Stimulated activated naive CD8-positive, alpha-beta T cell treated with anti-CD3 and anti-CD28 coated beads, Interleukin-15, amount 100 ng/mL, for 72 hours (primary cell): ENCODE data around the gene CCR2.
A peak's percentile ranks its signal among the peaks of the same experiment; 100 is the strongest.

Experiments
- ATAC-seq: fragments of 150-1000 bp; cut with Tn5 transposase; 2 replicates; pipeline ENCODE4 v1.10.0; 2021; ENCODE audit warnings: mild to moderate bottlenecking, moderate library complexity
- DNase-seq, 2 donors: peaks; one replicate each; pipeline ENCODE4 v3.0.0; 2021 to 2022
- H3K27ac Mint-ChIP-seq, 2 donors: one replicate each; pipeline ENCODE4 v1.8.0; 2022; ENCODE audit warnings: mild to moderate bottlenecking in 2 of 2, mixed read lengths in 2 of 2, moderate library complexity in 2 of 2
- H3K27me3 Mint-ChIP-seq: one replicate; pipeline ENCODE4 v1.8.0; 2022; ENCODE audit warnings: mixed read lengths
- H3K4me1 Mint-ChIP-seq: one replicate; pipeline ENCODE4 v1.8.0; 2022; ENCODE audit warnings: mild to moderate bottlenecking, mixed read lengths
- H3K4me3 Mint-ChIP-seq, 2 donors: one replicate each; pipeline ENCODE4 v1.8.0; 2022; ENCODE audit warnings: mild to moderate bottlenecking in 2 of 2, mixed read lengths in 2 of 2, moderate library complexity in 1 of 2
- H3K9me3 Mint-ChIP-seq, 2 donors: one replicate each; pipeline ENCODE4 v1.8.0; 2022; ENCODE audit warnings: mixed read lengths in 2 of 2

Gene CCR2

DNA sequence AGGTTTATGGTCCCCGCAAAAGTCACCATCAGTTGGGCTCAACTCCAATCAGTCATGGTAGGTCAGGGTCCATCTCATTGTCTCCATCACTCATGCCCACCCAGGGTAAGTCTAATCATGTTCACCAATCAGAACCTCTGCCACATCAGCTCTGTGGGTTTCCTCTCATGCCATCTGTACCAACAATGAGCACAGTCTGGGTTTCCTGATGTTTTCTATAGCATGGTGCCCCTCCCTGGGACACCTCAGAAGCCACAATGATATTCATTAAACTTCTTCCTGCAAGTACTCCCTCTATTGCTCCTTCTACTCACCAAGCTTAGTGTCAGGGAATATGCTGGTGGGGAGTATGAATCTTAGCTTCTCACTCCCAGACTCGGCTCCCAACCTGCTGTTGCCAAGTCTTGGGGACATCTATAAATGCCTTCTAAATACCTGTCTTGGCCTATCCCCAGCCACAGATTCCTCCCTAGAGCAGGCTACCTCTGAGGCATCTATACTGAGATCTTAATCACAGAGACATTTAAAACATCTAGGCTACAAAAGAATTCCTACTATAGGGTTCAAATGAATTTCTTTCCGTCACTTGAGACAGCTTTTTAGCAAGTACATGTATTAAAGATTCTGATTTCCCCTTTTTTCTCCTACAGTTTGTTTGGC is 5.0 kb upstream of the CCR2 start:
- Mint-ChIP-seq H3K27ac (peak overlapping the region in 1 of 2 donors; percentile 54), H3K4me3 (peak overlapping the region; percentile 9 to 57), H3K9me3 (peaks cover 5 to 14% of the 10 kb centered on the region in 2 donors), H3K4me1 (peaks cover 55% of the 10 kb centered on the region), H3K27me3 (peaks cover 11% of the 10 kb centered on the region)
- no peak for ATAC-seq
- DNase-seq, result no peak

DNA sequence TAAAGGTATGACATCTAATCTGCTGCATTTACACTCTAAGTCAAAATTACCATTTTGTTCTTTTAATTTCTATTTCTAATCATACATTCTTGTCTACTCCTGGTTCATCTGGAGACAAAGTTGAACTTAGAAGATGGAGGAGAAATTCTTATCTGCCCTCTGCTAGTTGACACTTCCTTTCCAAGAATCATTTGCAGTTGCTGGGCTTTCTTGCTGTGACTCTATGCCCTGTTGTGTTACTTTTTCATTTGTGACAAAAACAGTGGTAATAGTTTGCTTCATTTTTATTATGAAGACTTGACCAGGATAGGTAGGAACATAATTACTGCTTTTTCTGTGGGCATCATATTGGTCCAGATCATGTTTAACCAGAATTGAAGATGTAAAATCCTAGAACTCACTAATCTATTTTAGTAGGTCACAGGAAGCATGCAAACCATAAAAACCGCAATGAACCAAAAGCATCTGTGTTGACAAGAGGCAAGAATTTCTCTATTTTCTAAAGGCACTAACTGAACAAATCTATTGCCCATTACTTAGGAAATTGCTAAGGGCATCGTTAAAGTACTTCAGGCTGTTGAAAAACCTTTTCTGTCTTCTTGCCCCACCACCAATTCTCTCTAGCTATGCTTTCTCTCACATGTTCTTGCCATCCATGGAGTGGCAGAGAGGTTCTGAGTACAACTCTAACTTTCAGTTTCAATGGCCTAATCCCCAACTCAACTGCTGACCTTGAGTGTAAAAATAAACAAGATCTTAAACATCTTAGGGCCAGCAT is 4.2 kb upstream of the CCR2 start:
- DNase-seq (no peak), ATAC-seq (peak; percentile 59)
- peaks cover 17% of the 10 kb centered on the region for H3K27me3 Mint-ChIP-seq
- H3K9me3 Mint-ChIP-seq, result peaks cover 5 to 14% of the 10 kb centered on the region in 2 donors
- H3K4me1 Mint-ChIP-seq, result peaks cover 61% of the 10 kb centered on the region
- H3K4me3 Mint-ChIP-seq, result peak overlapping the region; percentile 9 to 57
- H3K27ac Mint-ChIP-seq, result peak overlapping the region in 1 of 2 donors; percentile 54

DNA sequence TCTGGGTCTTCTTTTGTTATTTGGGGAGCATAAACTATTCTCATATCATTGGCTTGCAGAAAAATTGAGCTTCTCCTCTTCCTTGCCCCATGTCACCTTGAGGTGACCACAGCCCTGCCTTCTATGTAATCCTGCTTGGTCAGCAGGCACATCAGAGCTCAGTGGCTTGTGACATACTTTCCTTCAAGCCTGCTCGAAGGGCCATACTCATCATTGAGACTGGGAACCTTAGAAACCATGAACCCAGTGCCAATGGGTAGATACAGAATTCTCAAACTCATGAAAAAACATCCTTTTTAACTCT is 3.7 kb upstream of the CCR2 start:
- Mint-ChIP-seq H3K9me3 (peaks cover 5 to 14% of the 10 kb centered on the region in 2 donors), H3K4me1 (peaks cover 65% of the 10 kb centered on the region), H3K4me3 (peak overlapping the region; percentile 9 to 57), H3K27me3 (peaks cover 22% of the 10 kb centered on the region), H3K27ac (no peak overlapping the region)
- DNase-seq (no peak), ATAC-seq (no peak)

DNA sequence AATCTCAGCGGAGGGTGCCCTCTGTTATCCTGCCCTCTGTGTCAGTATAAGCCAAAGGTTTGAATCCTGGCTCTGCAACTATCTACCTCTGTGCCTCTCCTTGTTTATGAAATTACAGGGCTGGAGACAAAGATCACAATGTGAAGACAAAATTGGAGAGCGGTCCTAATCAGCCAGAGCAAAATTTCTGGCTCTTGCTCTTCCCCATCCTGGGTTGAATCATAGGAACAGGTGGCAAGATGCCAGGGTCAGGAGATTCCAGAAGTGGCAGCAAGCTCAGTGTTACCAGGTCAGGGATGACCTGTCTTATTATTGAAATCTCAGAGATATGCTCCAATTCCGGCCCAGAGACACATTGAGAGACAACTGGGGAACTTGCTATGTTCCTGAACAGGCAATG is 2.3 kb upstream of the CCR2 start:
- H3K9me3 Mint-ChIP-seq, result peaks cover 5 to 13% of the 10 kb centered on the region in 2 donors
- peaks cover 36% of the 10 kb centered on the region for H3K27me3 Mint-ChIP-seq
- no peak overlapping the region for H3K4me3 Mint-ChIP-seq
- no peak overlapping the region for H3K27ac Mint-ChIP-seq
- no peak for ATAC-seq
- no peak for DNase-seq
- H3K4me1 Mint-ChIP-seq, result peaks cover 68% of the 10 kb centered on the region

DNA sequence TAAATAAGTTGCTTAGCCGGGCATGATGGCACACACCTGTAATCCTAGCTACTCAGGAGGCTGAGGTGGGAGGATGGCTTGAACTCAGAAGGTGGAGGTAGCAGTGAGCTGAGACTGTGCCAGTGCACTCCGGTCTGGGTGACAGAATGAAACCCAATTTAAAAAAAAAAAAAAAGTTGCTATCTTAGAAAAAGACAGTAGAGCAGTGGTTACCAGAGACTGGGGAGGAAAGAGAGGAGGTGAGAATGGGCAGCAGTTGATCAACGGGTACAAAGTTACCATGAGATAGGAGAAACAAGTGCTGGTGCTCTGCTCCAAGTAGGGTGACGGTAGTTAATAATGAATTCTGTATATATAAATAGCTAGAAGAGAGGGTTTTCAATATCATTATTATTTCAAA is 821 bp upstream of the CCR2 start:
- peak overlapping the region in 1 of 2 donors; percentile 6 for H3K27ac Mint-ChIP-seq
- DNase-seq, result no peak
- no peak for ATAC-seq
- H3K4me1 Mint-ChIP-seq, result peaks cover 74% of the 10 kb centered on the region
- H3K9me3 Mint-ChIP-seq, result peaks cover 0 to 5% of the 10 kb centered on the region in 2 donors
- H3K27me3 Mint-ChIP-seq, result peaks cover 45% of the 10 kb centered on the region
- H3K4me3 Mint-ChIP-seq, result peak overlapping the region in 1 of 2 donors; percentile 33

DNA sequence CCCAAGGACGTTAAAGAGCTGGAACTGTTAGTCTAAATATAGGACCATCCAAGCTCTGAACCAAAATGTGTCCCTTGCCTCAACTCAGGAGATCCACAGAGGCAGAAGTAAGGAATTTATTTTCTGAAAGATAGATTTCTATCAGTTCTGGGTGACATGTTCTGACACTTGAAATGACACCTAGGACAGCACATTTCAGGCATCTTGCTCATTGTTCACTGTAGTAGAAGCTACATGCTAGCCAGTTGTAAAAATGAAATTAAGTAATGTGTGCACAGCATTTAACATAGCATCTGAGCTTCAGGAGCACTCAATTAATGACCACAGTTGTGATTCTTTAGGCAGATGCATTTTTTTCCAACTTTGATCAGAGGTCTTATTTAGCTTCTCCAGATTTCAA is 567 bp downstream of the CCR2 start:
- Mint-ChIP-seq H3K9me3 (no peaks in the 10 kb centered on the region), H3K4me3 (peak overlapping the region in 1 of 2 donors; percentile 69), H3K4me1 (peaks cover 65% of the 10 kb centered on the region), H3K27ac (no peak overlapping the region), H3K27me3 (peaks cover 45% of the 10 kb centered on the region)
- peak; percentile 21 for ATAC-seq
- no peak for DNase-seq

DNA sequence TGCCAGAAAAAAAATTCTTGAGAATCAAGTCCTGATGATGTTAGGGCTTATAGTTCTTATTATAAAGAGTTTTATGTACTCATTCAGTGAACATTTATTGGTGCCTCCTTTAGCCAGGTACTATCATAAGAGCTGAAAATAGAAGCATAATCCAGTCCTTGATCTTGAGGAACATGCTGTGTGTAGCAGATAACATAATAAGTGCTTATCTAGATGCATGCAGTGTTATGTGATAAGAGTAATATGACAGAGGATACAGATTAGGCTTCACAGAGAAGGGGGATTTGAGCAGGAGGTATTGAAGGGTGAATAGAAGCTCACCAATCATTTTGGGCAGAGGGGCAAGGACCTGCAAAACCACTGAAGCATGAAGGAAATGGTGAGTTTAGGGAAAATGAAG is 1.1 kb downstream of the CCR2 start:
- no peak overlapping the region for H3K27ac Mint-ChIP-seq
- DNase-seq (no peak), ATAC-seq (no peak)
- H3K4me3 Mint-ChIP-seq, result no peak overlapping the region
- H3K4me1 Mint-ChIP-seq, result peaks cover 63% of the 10 kb centered on the region
- peaks cover 45% of the 10 kb centered on the region for H3K27me3 Mint-ChIP-seq
- H3K9me3 Mint-ChIP-seq, result no peaks in the 10 kb centered on the region

DNA sequence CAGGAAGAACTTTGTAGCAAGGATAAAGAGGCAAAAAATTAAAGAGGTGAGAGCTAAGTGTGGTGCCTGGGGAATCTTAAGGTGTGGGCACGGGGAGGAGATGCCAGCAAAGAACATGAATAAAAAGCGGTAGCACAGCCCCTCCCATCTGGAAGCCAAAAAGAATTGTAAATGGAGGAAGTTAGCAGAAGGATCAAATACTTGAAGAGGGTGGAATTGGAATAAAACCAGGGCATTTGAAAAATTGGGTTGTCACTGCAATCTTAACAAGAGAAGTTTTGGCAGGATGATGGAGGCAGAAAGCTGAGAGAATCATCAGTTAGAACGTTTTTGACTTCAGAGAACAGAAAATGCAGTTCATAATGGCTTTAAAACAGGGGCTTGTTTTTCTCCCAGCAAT is 2.4 kb downstream of the CCR2 start:
- H3K27me3 Mint-ChIP-seq, result peaks cover 45% of the 10 kb centered on the region
- H3K4me1 Mint-ChIP-seq, result peaks cover 55% of the 10 kb centered on the region
- no peak overlapping the region for H3K4me3 Mint-ChIP-seq
- peak overlapping the region in 1 of 2 donors; percentile 4 for H3K27ac Mint-ChIP-seq
- H3K9me3 Mint-ChIP-seq, result no peaks in the 10 kb centered on the region
- ATAC-seq (no peak), DNase-seq (no peak)

DNA sequence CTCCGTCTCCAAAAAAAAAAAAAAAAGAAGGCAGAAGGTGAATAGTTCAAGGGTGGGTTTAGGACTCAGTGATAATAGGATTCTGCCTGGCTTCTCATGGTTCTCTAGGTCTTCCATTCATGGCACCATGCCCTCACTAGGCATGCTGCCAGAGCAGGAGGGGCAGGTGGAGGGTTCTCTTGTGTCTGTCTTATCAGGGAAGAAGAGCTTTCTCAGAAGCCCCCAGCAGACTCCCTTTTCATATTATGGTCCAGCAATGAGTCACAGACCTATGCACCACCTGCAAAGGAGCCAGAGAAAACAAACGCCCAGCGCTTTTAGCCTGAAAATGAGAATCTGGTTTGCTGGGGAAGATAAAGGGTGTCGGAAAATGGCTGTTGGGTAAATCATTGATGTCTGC is 3.0 kb downstream of the CCR2 start:
- DNase-seq, result no peak
- no peak for ATAC-seq
- Mint-ChIP-seq H3K27me3 (peaks cover 39% of the 10 kb centered on the region), H3K9me3 (no peaks in the 10 kb centered on the region), H3K4me3 (no peak overlapping the region), H3K4me1 (peaks cover 55% of the 10 kb centered on the region), H3K27ac (no peak overlapping the region)

DNA sequence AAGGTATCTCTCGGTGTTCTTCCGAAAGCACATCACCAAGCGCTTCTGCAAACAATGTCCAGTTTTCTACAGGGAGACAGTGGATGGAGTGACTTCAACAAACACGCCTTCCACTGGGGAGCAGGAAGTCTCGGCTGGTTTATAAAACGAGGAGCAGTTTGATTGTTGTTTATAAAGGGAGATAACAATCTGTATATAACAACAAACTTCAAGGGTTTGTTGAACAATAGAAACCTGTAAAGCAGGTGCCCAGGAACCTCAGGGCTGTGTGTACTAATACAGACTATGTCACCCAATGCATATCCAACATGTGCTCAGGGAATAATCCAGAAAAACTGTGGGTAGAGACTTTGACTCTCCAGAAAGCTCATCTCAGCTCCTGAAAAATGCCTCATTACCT is 4.6 kb downstream of the CCR2 start:
- DNase-seq (no peak), ATAC-seq (no peak)
- H3K4me3 Mint-ChIP-seq, result no peak overlapping the region
- H3K4me1 Mint-ChIP-seq, result peaks cover 43% of the 10 kb centered on the region
- peaks cover 35% of the 10 kb centered on the region for H3K27me3 Mint-ChIP-seq
- no peaks in the 10 kb centered on the region for H3K9me3 Mint-ChIP-seq
- H3K27ac Mint-ChIP-seq, result no peak overlapping the region

DNA sequence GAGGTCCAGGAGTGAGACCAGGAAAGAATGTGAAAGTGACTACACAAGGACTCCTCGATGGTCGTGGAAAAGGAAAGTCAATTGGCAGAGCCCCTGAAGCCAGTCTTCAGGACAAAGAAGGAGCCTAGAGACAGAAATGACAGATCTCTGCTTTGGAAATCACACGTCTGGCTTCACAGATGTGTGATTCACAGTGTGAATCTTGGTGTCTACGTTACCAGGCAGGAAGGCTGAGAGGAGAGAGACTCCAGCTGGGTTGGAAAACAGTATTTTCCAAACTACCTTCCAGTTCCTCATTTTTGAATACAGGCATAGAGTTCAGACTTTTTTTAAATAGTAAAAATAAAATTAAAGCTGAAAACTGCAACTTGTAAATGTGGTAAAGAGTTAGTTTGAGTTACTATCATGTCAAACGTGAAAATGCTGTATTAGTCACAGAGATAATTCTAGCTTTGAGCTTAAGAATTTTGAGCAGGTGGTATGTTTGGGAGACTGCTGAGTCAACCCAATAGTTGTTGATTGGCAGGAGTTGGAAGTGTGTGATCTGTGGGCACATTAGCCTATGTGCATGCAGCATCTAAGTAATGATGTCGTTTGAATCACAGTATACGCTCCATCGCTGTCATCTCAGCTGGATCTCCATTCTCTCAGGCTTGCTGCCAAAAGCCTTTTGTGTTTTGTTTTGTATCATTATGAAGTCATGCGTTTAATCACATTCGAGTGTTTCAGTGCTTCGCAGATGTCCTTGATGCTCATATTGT is 6.0 kb downstream of the CCR2 start:
- H3K9me3 Mint-ChIP-seq, result no peaks in the 10 kb centered on the region
- peaks cover 31% of the 10 kb centered on the region for H3K4me1 Mint-ChIP-seq
- peaks cover 26% of the 10 kb centered on the region for H3K27me3 Mint-ChIP-seq
- DNase-seq, result peak in 1 of 2 donors; percentile 28
- H3K4me3 Mint-ChIP-seq, result no peak overlapping the region
- no peak overlapping the region for H3K27ac Mint-ChIP-seq
- ATAC-seq, result peak; percentile 92

DNA sequence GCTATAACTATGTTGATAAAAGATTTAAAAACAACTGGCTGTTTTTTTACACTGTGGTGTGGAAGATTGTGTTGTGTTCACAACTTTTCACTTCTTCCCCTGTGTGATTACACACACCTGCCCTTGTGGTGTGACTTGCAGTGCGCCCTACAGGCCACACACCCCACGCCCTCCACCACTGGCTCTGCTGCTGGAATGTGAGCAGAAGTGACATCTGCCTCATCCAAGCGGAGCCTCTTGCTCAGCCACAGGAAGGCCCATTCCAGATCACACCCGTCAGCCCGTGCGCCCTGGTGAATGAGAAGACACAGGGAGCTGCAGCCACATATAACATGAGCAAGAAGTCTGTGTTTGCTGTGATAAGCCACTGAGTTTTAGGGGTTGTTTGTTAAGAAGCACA is 7.0 kb downstream of the CCR2 start:
- no peak overlapping the region for H3K4me3 Mint-ChIP-seq
- no peaks in the 10 kb centered on the region for H3K9me3 Mint-ChIP-seq
- DNase-seq (no peak), ATAC-seq (no peak)
- H3K27ac Mint-ChIP-seq, result no peak overlapping the region
- H3K4me1 Mint-ChIP-seq, result peaks cover 29% of the 10 kb centered on the region
- H3K27me3 Mint-ChIP-seq, result peaks cover 21% of the 10 kb centered on the region

DNA sequence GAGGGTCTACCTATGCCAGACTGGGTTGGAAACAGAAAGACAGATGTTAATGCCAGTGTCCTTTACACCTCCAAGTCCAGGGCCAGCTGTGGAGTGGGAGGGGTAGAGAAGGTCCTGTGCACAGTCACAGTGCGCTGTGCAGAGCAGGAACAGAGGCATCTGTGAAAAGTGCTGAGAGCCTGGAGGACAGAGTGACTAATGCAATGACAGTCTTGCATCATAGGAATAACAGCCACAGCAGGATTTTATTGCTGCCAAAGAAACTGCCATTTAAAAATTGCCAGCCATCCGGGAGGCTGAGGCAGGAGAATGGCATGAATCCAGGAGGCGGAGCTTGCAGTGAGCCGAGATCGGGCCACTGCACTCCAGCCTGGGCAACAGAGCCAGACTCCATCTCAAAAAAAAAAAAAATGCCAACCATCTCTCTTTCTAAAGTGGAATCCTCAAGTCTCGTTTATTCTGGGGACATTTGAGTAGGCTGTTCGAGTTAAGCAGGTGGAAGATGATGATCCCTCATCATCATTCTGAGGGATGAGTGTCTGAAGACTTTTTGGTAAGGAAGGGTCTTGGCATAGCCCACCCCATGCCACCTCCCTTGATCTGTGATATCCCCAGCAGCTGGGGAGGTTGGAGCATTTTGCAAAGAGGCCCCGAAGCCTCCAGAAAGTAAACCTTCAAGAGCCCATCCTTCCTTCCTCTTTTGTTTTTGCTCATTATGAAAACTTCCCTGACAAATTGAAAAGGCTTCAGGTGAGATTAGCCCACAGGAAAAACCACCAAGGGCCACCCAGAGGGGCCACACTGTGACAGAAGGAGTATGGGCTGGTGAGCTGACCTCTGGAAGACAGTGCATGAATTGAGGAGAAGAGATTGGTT is 7.7 kb downstream of the CCR2 start:
- H3K27me3 Mint-ChIP-seq, result peaks cover 21% of the 10 kb centered on the region
- no peak overlapping the region for H3K4me3 Mint-ChIP-seq
- peak; percentile 47 for ATAC-seq
- H3K27ac Mint-ChIP-seq, result no peak overlapping the region
- H3K4me1 Mint-ChIP-seq, result peaks cover 36% of the 10 kb centered on the region
- no peak for DNase-seq
- no peaks in the 10 kb centered on the region for H3K9me3 Mint-ChIP-seq

DNA sequence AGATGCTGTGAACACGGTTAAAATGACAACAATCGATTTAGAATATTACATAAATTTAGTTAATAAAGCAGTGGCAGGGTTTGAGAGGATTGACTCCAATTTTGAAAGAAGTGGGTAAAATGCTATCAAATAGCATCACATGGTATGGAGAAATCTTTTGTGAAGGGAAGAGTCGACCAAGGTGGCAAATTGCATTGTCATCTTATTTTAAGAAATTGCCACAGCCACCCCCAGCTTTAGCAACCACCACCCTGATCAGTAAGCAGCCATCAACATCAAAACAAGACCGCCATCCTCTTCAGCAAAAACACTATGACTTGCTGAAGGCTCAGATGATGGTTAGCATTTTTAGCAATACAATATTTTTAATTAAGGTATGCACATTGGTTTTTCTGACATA is 11.1 kb downstream of the CCR2 start:
- peaks cover 16% of the 10 kb centered on the region for H3K27me3 Mint-ChIP-seq
- no peaks in the 10 kb centered on the region for H3K9me3 Mint-ChIP-seq
- no peak for ATAC-seq
- no peak for DNase-seq
- no peak overlapping the region for H3K4me3 Mint-ChIP-seq
- peaks cover 50% of the 10 kb centered on the region for H3K4me1 Mint-ChIP-seq
- no peak overlapping the region for H3K27ac Mint-ChIP-seq
